Mammary epithelial cell (primary cell): ENCODE results near the gene HNRNPA1.

Experiments
- CTCF ChIP-seq, 2 donors: IDR thresholded peaks in 1 of 2; conservative IDR thresholded peaks in 1 of 2; 2 replicates each; pipeline ENCODE4 v1.5.1; 2011 to 2012; ENCODE audit warnings: inconsistent platforms in 2 of 2, low read length in 2 of 2, mild to moderate bottlenecking in 2 of 2, control low read depth in 1 of 2, low read depth in 1 of 2; ENCODE audit not compliant: insufficient read depth in 1 of 2; ENCODE audit errors: extremely low read depth in 1 of 2
- EZH2 ChIP-seq: IDR thresholded peaks from 2 replicates; pipeline ENCODE4 v1.6.1; 2012; ENCODE audit warnings: low read length, inconsistent platforms, borderline replicate concordance

- TF ChIP-seq CTCF (conservative IDR thresholded peaks at IDR 0.05 in 1 of 2, IDR thresholded peaks at IDR 0.05 in 1 of 2; ENCODE audit: extremely low read depth in 1 of 2, insufficient read depth in 1 of 2, low read depth in 1 of 2, low read length in 2 of 2) (no peak), EZH2 (no peak)
These were observed 50.9 kb downstream of the HNRNPA1 start for GRCh38 chr12:54331461-54331860.
